Right cardiac atrium (tissue), 5 donors: ENCODE measurements around the gene MPC1L. TPM values are rescaled to one million over a fixed set of nuclear protein-coding genes. Genes with fewer than 3 reads are reported as not detected.
"Not testable (repeated sequence)": the region's sequence is repeated elsewhere in the genome, so short reads cannot be mapped to it uniquely, and the experiment has no call there.

Source experiments
- ATAC-seq, 2 donors: fragments of 200-7000 bp; cut with Tn5 transposase; one replicate each; pipeline versions ENCODE4 v1.8.0 to v1.9.1; 2020; ENCODE audit warnings: moderate library complexity in 2 of 2, mild to moderate bottlenecking in 1 of 2
- DNase-seq, 3 donors: peaks; one replicate each; pipeline ENCODE4 v3.0.0-alpha.2; 2020
- H3K27ac ChIP-seq: one replicate; pipeline ENCODE4 v1.5.1; 2013; ENCODE audit warnings: mild to moderate bottlenecking, low read length, control low read depth, moderate library complexity
- H3K27me3 ChIP-seq: one replicate; pipeline ENCODE4 v1.6.1; 2013; ENCODE audit not compliant: control insufficient read depth, insufficient read depth
- H3K4me1 ChIP-seq: one replicate; pipeline ENCODE4 v1.6.1; 2013; ENCODE audit warnings: low read length; ENCODE audit not compliant: control insufficient read depth, insufficient read depth
- H3K4me3 ChIP-seq: one replicate; pipeline ENCODE4 v1.5.1; 2013; ENCODE audit warnings: low read length, control low read depth
- H3K9me3 ChIP-seq: one replicate; pipeline ENCODE4 v1.6.1; 2013; ENCODE audit warnings: low read length; ENCODE audit not compliant: control insufficient read depth
- WGBS: extraction: QIAGEN DNeasy Blood & Tissue Kit; methylation state at CpG from one replicate; pipeline ENCODE4 v1.1.7; 2013; 5-methylcytosine and 5-hydroxymethylcytosine counted together
- intact Hi-C, 4 donors: fragments of 100-400 bp; cut with DNase I; formaldehyde crosslinking; loops; one replicate each; pipeline versions ENCODE4 v1.11.0 to v1.14.0; 2022 to 2023
- polyA plus RNA-seq: library from polyadenylated mRNA; stranded (reverse); fragments of 200-250 nt; gene quantifications from one replicate; pipeline ENCODE4 v1.2.3, GENCODE V29; 2013
- total RNA-seq, 4 donors: library from RNA; stranded (reverse); fragmentation: NEBNext Ultra II Directional; extraction: Animal tissue kit (Norgen Biotek cat#: 25700); gene quantifications; one replicate each; pipeline ENCODE4 v1.2.1, GENCODE V29; 2021
- donor health status: healthy with polysubstance abuse.
- donor health status: DM: no; HTN: yes; CAD: no.
- donor health status: DM: no; HTN: no; CAD: no.
- donor health status: DM: no; HTN: yes; CAD: no; lungs with severe emphysema.
- donor health status: DM: yes; HTN: yes; CAD: no.

MPC1L gene
- total and polyA plus RNA-seq, 5 donors, result not detected

DNA sequence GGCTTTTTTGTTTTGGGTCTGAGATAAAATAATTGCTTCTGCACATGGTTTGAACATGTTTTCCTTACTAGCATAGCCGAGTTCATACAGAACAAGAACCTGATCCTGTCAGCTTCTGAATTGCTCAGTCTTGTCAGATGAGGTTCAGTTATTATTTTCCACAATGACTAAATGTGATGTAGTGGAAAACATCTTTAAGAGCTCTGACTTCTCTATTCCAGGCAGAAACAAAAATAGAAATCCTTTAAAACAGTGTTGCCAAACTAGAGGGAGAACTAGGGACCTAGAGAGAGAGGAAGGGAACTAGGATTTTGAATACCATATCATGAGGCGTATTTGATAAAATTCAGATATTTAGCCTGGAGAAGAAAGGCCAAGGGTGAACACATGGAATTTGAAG lies 40.4 kb upstream of the MPC1L start:
- no peaks in the 10 kb centered on the region for H3K27me3 ChIP-seq
- H3K4me1 ChIP-seq, result no peaks in the 10 kb centered on the region
- no peak for DNase-seq
- intact Hi-C loops, result no loop called here
- no peak overlapping the region for H3K27ac ChIP-seq
- ATAC-seq, result no peak
- no peak overlapping the region for H3K4me3 ChIP-seq
- 77% methylated on average over 2 of the region's 2 CpGs for WGBS
- no peaks in the 10 kb centered on the region for H3K9me3 ChIP-seq

DNA sequence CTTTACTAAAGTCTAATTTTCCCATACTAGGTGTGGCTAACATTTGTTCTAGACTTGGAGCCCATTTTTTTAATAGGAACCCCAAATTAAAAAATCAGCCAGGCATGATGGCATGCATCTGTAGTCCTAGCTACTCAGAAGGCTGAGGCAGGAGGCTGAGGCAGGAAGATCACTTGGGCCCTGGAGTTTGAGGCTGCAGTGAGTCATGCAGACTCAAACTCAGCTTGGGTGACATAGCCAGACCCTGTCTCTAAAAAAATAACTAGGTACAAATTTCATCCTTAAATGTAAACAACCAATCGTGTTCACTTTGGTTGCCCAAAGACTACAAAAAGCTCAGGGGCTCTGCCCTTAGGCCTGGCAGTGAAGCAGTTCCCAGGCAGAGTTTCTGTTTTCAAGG lies 35.6 kb upstream of the MPC1L start:
- H3K27ac ChIP-seq, H3K9me3 ChIP-seq, H3K4me3 ChIP-seq, H3K27me3 ChIP-seq, intact Hi-C loops, H3K4me1 ChIP-seq, ATAC-seq, DNase-seq: not testable (repeated sequence)
- WGBS, result 74% methylated on average over 1 of the region's 1 CpG

DNA sequence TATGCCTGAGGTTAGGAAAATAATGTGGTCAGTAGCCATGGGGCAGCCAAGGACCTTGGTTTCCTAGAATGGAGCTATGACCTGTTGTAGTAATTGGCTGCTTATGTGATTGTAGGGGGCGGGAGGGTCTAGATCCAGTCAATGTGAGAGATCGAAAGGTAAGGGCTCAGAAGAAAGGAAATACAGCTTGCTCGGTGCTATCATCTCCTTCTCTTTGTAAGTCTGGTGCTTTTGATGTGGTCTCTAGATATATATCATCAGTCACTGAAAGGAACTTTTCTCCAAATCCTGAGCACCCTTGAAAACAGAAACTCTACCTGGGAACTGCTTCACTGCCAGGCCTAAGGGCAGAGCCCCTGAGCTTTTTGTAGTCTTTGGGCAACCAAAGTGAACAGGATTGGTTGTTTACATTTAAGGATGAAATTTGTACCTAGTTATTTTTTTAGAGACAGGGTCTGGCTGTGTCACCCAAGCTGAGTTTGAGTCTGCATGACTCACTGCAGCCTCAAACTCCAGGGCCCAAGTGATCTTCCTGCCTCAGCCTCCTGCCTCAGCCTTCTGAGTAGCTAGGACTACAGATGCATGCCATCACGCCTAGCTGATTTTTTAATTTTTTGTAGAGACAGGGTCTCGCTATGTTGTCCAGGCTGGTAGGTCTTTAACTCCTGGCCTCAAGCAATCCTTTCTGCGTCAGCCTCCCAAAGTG lies 33.5 kb upstream of the MPC1L start:
- ATAC-seq, H3K27ac ChIP-seq, H3K27me3 ChIP-seq, DNase-seq, H3K9me3 ChIP-seq, H3K4me3 ChIP-seq, intact Hi-C loops, H3K4me1 ChIP-seq: not testable (repeated sequence)
- 93% methylated on average over 6 of the region's 6 CpGs for whole genome bisulfite sequencing

DNA sequence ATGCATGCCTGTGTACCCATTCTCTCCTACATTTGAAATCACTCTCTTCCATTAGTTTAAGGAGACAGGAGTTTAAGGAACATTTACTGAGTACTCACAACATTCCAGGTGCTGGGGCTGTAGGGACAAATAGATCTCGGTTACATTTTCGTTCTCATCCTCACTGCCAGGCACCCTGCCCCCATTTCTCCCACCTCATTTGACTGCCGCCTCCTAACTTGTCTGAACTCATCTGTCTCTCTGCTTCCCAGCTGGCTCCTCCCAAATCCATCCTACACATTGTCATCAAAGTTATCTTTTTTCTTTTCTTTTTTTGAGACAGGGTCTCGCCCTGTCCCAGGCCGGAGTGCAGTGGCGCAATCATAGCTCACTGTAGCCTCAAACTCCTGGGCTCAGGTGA lies 19.8 kb upstream of the MPC1L start:
- ATAC-seq, result no peak
- no peaks in the 10 kb centered on the region for H3K27me3 ChIP-seq
- no peaks in the 10 kb centered on the region for H3K4me1 ChIP-seq
- DNase-seq, result no peak
- H3K27ac ChIP-seq, result no peak overlapping the region
- H3K4me3 ChIP-seq, result no peak overlapping the region
- H3K9me3 ChIP-seq, result no peaks in the 10 kb centered on the region
- intact Hi-C loops, result no loop called here
- WGBS, result 94% methylated on average over 6 of the region's 6 CpGs

DNA sequence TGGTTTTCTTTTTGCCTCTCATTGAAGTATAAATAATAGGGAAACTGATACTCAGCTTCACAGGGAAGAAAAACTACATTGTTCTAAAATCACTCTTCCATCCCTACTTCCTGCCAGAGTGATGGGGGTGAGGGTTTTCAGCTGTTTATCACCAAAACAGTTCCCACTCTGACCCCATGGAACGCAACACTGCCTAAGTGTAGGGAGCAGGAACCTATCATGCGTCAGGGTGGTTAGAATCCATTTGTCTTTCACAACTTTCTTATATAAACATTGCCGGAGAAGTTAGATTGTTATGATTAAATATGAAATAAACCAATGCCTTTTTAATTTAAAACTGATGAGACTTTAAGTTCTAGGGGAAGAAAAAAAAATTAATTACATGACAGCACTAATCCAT lies 15.8 kb upstream of the MPC1L start:
- WGBS, result 73% methylated on average over 3 of the region's 3 CpGs

GRCh38 chrX:40612511-40612910 lies 10.7 kb upstream of the MPC1L start:
- intact Hi-C loops, result loop anchor here in 1 of 4 donors (2.0 kb wide), 1 partner anchor 14 kb away; no protein-coding TSS in a partner anchor
- Histone ChIP-seq H3K9me3 (no peaks in the 10 kb centered on the region), H3K27me3 (no peaks in the 10 kb centered on the region), H3K27ac (no peak overlapping the region), H3K4me3 (no peak overlapping the region), H3K4me1 (no peaks in the 10 kb centered on the region)
- no peak for DNase-seq
- ATAC-seq, result no peak
- WGBS, result 63% methylated on average over 4 of the region's 4 CpGs

More for the DNA sequence above, 15.8 kb upstream of the MPC1L start:
- DNase-seq (no peak), ATAC-seq (no peak)
- H3K27ac ChIP-seq, result no peak overlapping the region
- no peaks in the 10 kb centered on the region for H3K9me3 ChIP-seq
- H3K27me3 ChIP-seq, result no peaks in the 10 kb centered on the region
- H3K4me3 ChIP-seq, result no peak overlapping the region
- no peaks in the 10 kb centered on the region for H3K4me1 ChIP-seq
- intact Hi-C loops, result no loop called here

DNA sequence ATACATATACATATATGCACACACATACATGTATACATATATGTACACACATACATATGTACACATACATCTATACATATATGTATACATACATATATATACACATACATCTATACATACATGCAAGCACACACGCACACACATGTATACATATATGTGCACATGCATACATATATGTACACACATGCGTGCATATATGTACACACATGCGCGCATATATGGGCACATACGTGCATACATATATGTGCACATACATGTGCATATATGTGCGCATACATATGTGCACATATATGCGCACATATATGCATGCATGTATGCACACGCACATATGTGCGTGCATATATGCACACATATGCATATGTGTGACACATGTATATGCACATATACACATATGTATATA lies 7.3 kb upstream of the MPC1L start:
- no peaks in the 10 kb centered on the region for H3K27me3 ChIP-seq
- DNase-seq (no peak), ATAC-seq (no peak)
- H3K4me3 ChIP-seq, result no peak overlapping the region
- H3K9me3 ChIP-seq, result no peaks in the 10 kb centered on the region
- no peaks in the 10 kb centered on the region for H3K4me1 ChIP-seq
- H3K27ac ChIP-seq, result no peak overlapping the region
- intact Hi-C loops, result no loop called here
- 79% methylated on average over 9 of the region's 9 CpGs for WGBS

DNA sequence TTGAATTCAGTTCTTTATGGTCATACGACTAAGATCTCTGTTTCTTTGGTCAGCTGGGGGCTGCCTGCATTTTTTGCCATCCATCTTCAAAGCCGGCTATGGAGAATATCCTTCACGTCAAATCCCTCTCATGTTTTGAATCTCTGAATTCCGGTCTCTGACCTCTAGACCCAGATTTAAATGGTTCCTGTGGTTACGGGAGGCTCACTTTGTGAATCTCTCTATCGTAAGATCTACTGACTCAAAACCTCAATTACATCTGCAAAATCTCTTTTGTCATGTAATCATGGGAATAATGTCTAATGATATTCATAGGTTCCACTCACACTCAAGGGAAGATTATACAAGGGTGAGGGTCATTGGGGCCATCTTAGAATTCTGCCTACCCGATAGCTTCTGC lies 5.7 kb upstream of the MPC1L start:
- ATAC-seq, result no peak
- H3K9me3 ChIP-seq, result no peaks in the 10 kb centered on the region
- no peak for DNase-seq
- intact Hi-C loops, result no loop called here
- H3K4me3 ChIP-seq, result no peak overlapping the region
- H3K4me1 ChIP-seq, result no peaks in the 10 kb centered on the region
- WGBS, result 88% methylated on average over 7 of the region's 7 CpGs
- no peaks in the 10 kb centered on the region for H3K27me3 ChIP-seq
- no peak overlapping the region for H3K27ac ChIP-seq

DNA sequence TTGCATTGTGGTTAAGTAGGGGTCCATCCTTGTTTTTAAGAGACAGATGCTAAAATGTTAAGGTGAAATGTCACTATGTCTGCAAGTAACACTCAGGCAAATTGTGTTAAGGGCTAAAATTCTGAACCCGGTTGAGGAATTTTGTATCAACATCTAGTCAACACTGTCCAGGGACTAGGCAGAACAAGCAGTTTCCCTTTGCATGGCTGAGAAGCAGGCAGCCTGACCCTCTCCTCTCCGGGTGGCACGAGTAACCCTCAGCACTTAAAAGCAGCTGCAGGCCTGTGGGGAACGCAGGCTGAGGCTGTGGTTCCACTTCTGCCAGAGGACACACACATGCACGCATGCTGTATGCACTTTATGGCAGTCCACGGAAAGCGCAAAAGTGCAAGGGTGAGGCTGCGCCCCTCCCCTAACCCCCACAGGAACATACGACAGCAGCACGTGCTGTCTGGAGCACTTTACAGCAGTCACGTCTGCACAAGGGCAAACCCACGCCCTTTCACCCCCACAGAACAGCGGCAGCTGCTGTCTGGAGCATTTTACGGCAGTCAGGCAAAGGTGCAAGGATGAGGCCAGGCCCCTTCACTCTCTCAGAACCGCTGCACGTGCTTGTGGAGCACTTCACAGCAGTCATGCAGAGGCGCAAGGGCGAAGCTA lies 619 bp upstream of the MPC1L start:
- DNase-seq, result no peak
- H3K9me3 ChIP-seq, result no peaks in the 10 kb centered on the region
- ATAC-seq, result no peak
- peaks cover 1% of the 10 kb centered on the region for H3K4me1 ChIP-seq
- intact Hi-C loops, result no loop called here
- H3K27me3 ChIP-seq, result no peaks in the 10 kb centered on the region
- H3K27ac ChIP-seq, result no peak overlapping the region
- H3K4me3 ChIP-seq, result no peak overlapping the region
- 81% methylated on average over 18 of the region's 18 CpGs for WGBS

- no peaks in the 10 kb centered on the region for H3K9me3 ChIP-seq
- no peak overlapping the region for H3K4me3 ChIP-seq
- H3K4me1 ChIP-seq, result peaks cover 1% of the 10 kb centered on the region
- ATAC-seq (no peak), DNase-seq (no peak)
- H3K27me3 ChIP-seq, result no peaks in the 10 kb centered on the region
- WGBS, result 90% methylated on average over 32 of the region's 32 CpGs
- intact Hi-C loops, result no loop called here
- H3K27ac ChIP-seq, result no peak overlapping the region
Measured at GRCh38 chrX:40623665-40624064, 437 bp downstream of the MPC1L start.

DNA sequence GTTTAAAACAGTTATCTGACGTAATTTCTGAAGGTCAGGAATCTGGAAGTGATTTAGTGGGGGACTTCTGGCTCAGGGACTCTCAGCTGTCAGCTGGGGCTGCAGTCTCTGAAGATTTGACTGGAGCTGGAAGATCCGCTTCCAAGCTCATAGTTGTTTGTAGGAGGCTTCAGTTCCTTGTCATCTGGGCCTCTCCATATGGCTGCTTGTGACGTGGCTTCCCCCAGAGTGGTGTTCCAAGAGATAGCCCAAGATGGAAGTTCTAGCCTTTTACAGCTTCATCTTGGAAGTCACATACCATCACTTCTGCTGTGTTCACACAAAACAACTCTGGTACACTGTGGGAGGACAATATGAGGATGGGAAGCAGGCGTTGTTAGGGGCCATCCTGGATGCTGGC lies 2.1 kb downstream of the MPC1L start:
- ATAC-seq (no peak), DNase-seq (no peak)
- intact Hi-C loops, result no loop called here
- no peaks in the 10 kb centered on the region for H3K27me3 ChIP-seq
- H3K9me3 ChIP-seq, result no peaks in the 10 kb centered on the region
- H3K4me1 ChIP-seq, result peaks cover 1% of the 10 kb centered on the region
- no peak overlapping the region for H3K4me3 ChIP-seq
- H3K27ac ChIP-seq, result no peak overlapping the region
- 47% methylated on average over 4 of the region's 4 CpGs for WGBS
